ENCODE data around the gene ZNF587B.
"Not testable (repeated sequence)": the region's sequence is repeated elsewhere in the genome, so short reads cannot be mapped to it uniquely, and the experiment has no call there.

Gene ZNF587B

DNA sequence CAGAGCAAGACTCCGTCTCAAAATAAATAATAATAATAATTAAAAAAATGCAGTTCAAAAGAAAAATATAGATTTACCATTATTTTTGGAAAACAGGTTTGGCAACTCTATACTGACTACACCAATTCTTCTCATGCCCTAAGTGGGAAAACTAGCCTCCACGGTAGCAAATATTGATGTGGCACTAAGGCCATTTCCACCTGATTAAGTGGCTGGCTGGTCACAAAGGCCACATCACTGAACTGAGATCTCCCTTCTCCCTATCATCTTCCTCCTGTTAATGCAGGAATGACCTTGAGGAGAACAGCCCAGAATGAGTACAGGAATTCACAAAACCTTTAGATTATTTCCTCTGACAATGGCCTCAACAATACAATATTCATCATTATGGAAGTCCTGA, 40.1 kb downstream of the ZNF587B start:
- Histone ChIP-seq H3K36me3 (ENCODE audit: control insufficient read depth in 1 of 2, insufficient read depth in 2 of 2, low read length in 2 of 2) (peaks cover 29 to 44% of the 10 kb centered on the region in 2 experiments), H3K4me2 (ENCODE audit: low read length) (no peak overlapping the region), H3K4ac (ENCODE audit: low read depth, low read length) (no peak overlapping the region), H3K79me1 (ENCODE audit: low read length) (no peaks in the 10 kb centered on the region), H3K9me3 (ENCODE audit: insufficient read depth, low read depth, low read length) (peaks cover 2% of the 10 kb centered on the region), H3K27ac (ENCODE audit: low read depth, low read length) (no peak overlapping the region), H4K8ac (ENCODE audit: low read depth, low read length) (no peak overlapping the region), H2BK12ac (ENCODE audit: low read length) (no peak overlapping the region), H3K14ac (ENCODE audit: low read length) (no peak overlapping the region), H2AK5ac (ENCODE audit: low read length) (no peak overlapping the region), H3K79me2 (ENCODE audit: control insufficient read depth, insufficient read depth, low read length, poor library complexity) (no peaks in the 10 kb centered on the region), H2BK5ac (ENCODE audit: low read depth, low read length, poor library complexity) (no peak overlapping the region), H3K18ac (ENCODE audit: low read length) (no peak overlapping the region), H2BK120ac (ENCODE audit: insufficient read depth, low read length, poor library complexity) (no peak overlapping the region), H4K91ac (ENCODE audit: low read depth, low read length) (no peak overlapping the region), H3K27me3 (ENCODE audit: insufficient read depth, low read length) (peaks cover 3% of the 10 kb centered on the region), H2AFZ (ENCODE audit: insufficient read depth, low read length, poor library complexity) (no peak overlapping the region), H4K12ac (ENCODE audit: low read depth, low read length) (no peak overlapping the region), H3K9ac (ENCODE audit: low read length) (no peak overlapping the region), H3K4me3 (ENCODE audit: low read depth, low read length) (no peak overlapping the region), H3K4me1 (ENCODE audit: control insufficient read depth in 1 of 2, insufficient read depth in 2 of 2, low read length in 2 of 2) (no peaks in the 10 kb centered on the region), H3K23ac (ENCODE audit: low read length) (no peak overlapping the region)
- DNase-seq = no peak
- no CpG with 5 or more reads among the region's 2 CpGs for WGBS (ENCODE audit: extremely low coverage, insufficient coverage, insufficient read length)

DNA sequence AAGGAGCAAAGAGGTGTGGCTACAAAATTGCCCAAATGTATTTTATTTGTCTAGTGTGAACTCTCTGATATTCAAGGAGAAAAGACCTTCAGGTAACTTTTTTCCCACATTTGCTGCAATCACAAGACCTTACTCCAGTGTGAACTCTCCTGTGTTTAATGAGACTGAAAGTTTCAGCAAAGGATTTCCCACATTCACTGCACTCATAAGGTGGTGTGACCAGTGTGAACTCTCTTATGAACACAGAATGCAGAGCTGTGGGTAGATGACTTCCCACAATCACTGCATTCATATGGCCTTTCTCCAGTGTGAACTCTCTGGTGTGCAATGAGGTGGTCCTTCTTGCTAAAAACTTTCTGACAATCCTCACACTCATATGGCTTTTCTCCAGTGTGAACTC, 42.4 kb downstream of the ZNF587B start:
- Histone ChIP-seq H2BK12ac (ENCODE audit: low read length) (no peak overlapping the region), H3K18ac (ENCODE audit: low read length) (no peak overlapping the region), H4K91ac (ENCODE audit: low read depth, low read length) (no peak overlapping the region), H3K27ac (ENCODE audit: low read depth, low read length) (no peak overlapping the region), H4K8ac (ENCODE audit: low read depth, low read length) (no peak overlapping the region), H3K4ac (ENCODE audit: low read depth, low read length) (no peak overlapping the region), H2AFZ (ENCODE audit: insufficient read depth, low read length, poor library complexity) (no peak overlapping the region), H2AK5ac (ENCODE audit: low read length) (no peak overlapping the region), H3K14ac (ENCODE audit: low read length) (no peak overlapping the region), H3K27me3 (ENCODE audit: insufficient read depth, low read length) (peaks cover 3% of the 10 kb centered on the region), H2BK5ac (ENCODE audit: low read depth, low read length, poor library complexity) (no peak overlapping the region), H3K9ac (ENCODE audit: low read length) (no peak overlapping the region), H3K4me1 (ENCODE audit: control insufficient read depth in 1 of 2, insufficient read depth in 2 of 2, low read length in 2 of 2) (no peaks in the 10 kb centered on the region), H4K12ac (ENCODE audit: low read depth, low read length) (no peak overlapping the region), H2BK120ac (ENCODE audit: insufficient read depth, low read length, poor library complexity) (no peak overlapping the region), H3K9me3 (ENCODE audit: insufficient read depth, low read depth, low read length) (peaks cover 2% of the 10 kb centered on the region), H3K79me1 (ENCODE audit: low read length) (no peaks in the 10 kb centered on the region), H3K23ac (ENCODE audit: low read length) (no peak overlapping the region), H3K79me2 (ENCODE audit: control insufficient read depth, insufficient read depth, low read length, poor library complexity) (peaks cover 2% of the 10 kb centered on the region), H3K36me3 (ENCODE audit: control insufficient read depth in 1 of 2, insufficient read depth in 2 of 2, low read length in 2 of 2) (peaks cover 26 to 41% of the 10 kb centered on the region in 2 experiments), H3K4me2 (ENCODE audit: low read length) (no peak overlapping the region), H3K4me3 (ENCODE audit: low read depth, low read length) (no peak overlapping the region)
- DNase-seq = no peak

DNA sequence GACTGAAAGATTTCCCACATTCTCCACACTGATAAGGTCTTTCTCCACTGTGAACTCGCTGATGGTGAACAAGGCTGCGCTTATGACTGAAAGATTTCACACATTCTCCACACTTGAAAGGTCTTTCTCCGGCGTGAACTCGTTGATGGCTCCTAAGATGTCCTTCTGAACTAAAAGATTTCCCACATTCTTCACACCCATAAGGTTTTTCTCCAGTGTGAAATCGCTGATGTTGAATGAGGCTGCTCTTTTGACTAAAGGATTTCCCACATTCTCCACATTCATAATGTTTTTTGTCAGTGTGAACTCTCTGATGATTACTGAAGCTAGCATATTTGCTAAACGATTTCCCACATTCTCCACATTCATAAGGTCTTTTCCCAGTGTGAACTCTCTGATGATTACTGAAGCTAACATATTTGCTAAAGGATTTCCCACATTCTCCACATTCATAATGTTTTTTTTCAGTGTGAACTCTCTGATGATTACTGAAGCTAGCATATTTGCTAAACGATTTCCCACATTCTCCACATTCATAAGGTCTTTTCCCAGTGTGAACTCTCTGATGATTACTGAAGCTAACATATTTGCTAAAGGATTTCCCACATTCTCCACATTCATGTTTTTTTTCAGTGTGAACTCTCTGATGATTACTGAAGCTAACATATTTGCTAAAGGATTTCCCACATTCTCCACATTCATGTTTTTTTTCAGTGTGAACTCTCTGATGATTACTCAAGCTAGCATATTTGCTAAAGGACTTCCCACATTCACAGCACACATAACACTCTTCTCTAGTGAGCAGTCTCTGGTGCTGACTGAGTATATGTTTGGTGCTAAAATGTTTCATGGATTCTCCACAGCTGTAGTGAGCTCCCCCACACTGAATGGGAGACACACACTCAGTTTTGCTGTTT, 44.0 kb downstream of the ZNF587B start:
- not testable (repeated sequence) for H3K27me3 ChIP-seq (ENCODE audit: insufficient read depth, low read length); H3K4ac ChIP-seq (ENCODE audit: low read depth, low read length); H2AK5ac ChIP-seq (ENCODE audit: low read length); H3K79me2 ChIP-seq (ENCODE audit: control insufficient read depth, insufficient read depth, low read length, poor library complexity); H2BK120ac ChIP-seq (ENCODE audit: insufficient read depth, low read length, poor library complexity); H4K12ac ChIP-seq (ENCODE audit: low read depth, low read length); H3K27ac ChIP-seq (ENCODE audit: low read depth, low read length); H3K4me1 ChIP-seq (ENCODE audit: control insufficient read depth in 1 of 2, insufficient read depth in 2 of 2, low read length in 2 of 2); H3K4me3 ChIP-seq (ENCODE audit: low read depth, low read length); H3K18ac ChIP-seq (ENCODE audit: low read length); H3K4me2 ChIP-seq (ENCODE audit: low read length); H3K14ac ChIP-seq (ENCODE audit: low read length); H3K9ac ChIP-seq (ENCODE audit: low read length); H2AFZ ChIP-seq (ENCODE audit: insufficient read depth, low read length, poor library complexity); H3K9me3 ChIP-seq (ENCODE audit: insufficient read depth, low read depth, low read length); H3K23ac ChIP-seq (ENCODE audit: low read length); H4K8ac ChIP-seq (ENCODE audit: low read depth, low read length); H2BK5ac ChIP-seq (ENCODE audit: low read depth, low read length, poor library complexity); H4K91ac ChIP-seq (ENCODE audit: low read depth, low read length); H3K79me1 ChIP-seq (ENCODE audit: low read length); H2BK12ac ChIP-seq (ENCODE audit: low read length)
- DNase-seq = peak in 1 of 2 donors; percentile 21
- H3K36me3 ChIP-seq (ENCODE audit: control insufficient read depth in 1 of 2, insufficient read depth in 2 of 2, low read length in 2 of 2) = peaks cover 24 to 40% of the 10 kb centered on the region in 2 experiments
- no CpG with 5 or more reads among the region's 8 CpGs for WGBS (ENCODE audit: extremely low coverage, insufficient coverage, insufficient read length)

DNA sequence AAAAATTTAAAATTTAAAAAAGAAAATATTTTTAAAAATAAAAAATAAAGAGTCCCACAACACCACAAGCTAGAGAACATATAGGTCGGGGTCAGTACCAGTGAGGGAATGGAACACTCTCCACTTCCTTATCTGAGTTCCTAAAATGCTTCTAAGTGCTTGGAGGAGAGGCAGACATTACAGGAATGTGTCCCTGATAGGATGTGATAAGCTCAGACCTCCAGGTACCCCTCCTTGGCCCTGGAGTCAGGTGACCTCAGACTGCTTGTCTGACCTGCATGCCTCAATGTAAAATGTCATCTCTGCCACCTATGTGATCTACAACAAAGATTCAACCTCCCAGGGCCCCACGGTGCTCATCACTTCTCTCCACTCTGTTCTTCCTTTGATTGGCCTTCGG, 55.9 kb downstream of the ZNF587B start:
- Histone ChIP-seq H2AK5ac (ENCODE audit: low read length) (no peak overlapping the region), H2BK5ac (ENCODE audit: low read depth, low read length, poor library complexity) (no peak overlapping the region), H3K27me3 (ENCODE audit: insufficient read depth, low read length) (no peaks in the 10 kb centered on the region), H3K4ac (ENCODE audit: low read depth, low read length) (no peak overlapping the region), H3K4me1 (ENCODE audit: control insufficient read depth in 1 of 2, insufficient read depth in 2 of 2, low read length in 2 of 2) (peaks cover 4 to 21% of the 10 kb centered on the region in 2 experiments), H3K9ac (ENCODE audit: low read length) (no peak overlapping the region), H4K91ac (ENCODE audit: low read depth, low read length) (no peak overlapping the region), H3K27ac (ENCODE audit: low read depth, low read length) (peak overlapping the region; percentile 28), H3K9me3 (ENCODE audit: insufficient read depth, low read depth, low read length) (peaks cover 4% of the 10 kb centered on the region), H4K8ac (ENCODE audit: low read depth, low read length) (no peak overlapping the region), H3K14ac (ENCODE audit: low read length) (no peak overlapping the region), H3K4me2 (ENCODE audit: low read length) (no peak overlapping the region), H4K12ac (ENCODE audit: low read depth, low read length) (no peak overlapping the region), H3K18ac (ENCODE audit: low read length) (no peak overlapping the region), H3K23ac (ENCODE audit: low read length) (no peak overlapping the region), H2AFZ (ENCODE audit: insufficient read depth, low read length, poor library complexity) (no peak overlapping the region), H3K79me2 (ENCODE audit: control insufficient read depth, insufficient read depth, low read length, poor library complexity) (peaks cover 12% of the 10 kb centered on the region), H2BK12ac (ENCODE audit: low read length) (no peak overlapping the region), H2BK120ac (ENCODE audit: insufficient read depth, low read length, poor library complexity) (no peak overlapping the region), H3K36me3 (ENCODE audit: control insufficient read depth in 1 of 2, insufficient read depth in 2 of 2, low read length in 2 of 2) (peaks cover 3 to 8% of the 10 kb centered on the region in 2 experiments), H3K4me3 (ENCODE audit: low read depth, low read length) (no peak overlapping the region), H3K79me1 (ENCODE audit: low read length) (peaks cover 20% of the 10 kb centered on the region)
- no CpG with 5 or more reads among the region's 3 CpGs for WGBS (ENCODE audit: extremely low coverage, insufficient coverage, insufficient read length)
- peak; percentile 87 to 88 for DNase-seq

Measured in trophoblast cell (in vitro differentiated cells and primary cell).